WTC11 (cell line): Measurements from ENCODE around the gene NGF. TPM values are rescaled to one million over a fixed set of nuclear protein-coding genes. Genes with fewer than 3 reads are reported as not detected.

Experiments used
- ATAC-seq: fragments of 200-7000 bp; cut with Tn5 transposase; 2 replicates; pipeline ENCODE4 v1.10.0; 2021; ENCODE audit warnings: mild to moderate bottlenecking, moderate library complexity
- CTCF ChIA-PET: fragments of 300-600 bp; sonication (Branson Sonifier 250); formaldehyde crosslinking; loops from one replicate; lab custom pipeline; 2021; ENCODE audit warnings: antibody characterized with exemption; lab: Charles Lee
- POLR2A ChIA-PET: fragments of 350-600 bp; sonication (Branson Sonifier 250); formaldehyde crosslinking; loops from one replicate; lab custom pipeline; 2021; ENCODE audit warnings: antibody characterized with exemption; lab: Charles Lee
- DNase-seq: peaks from one replicate; pipeline ENCODE4 v3.0.0; 2021; ENCODE audit warnings: low spot score
- H3K27ac Mint-ChIP-seq: 2 replicates; pipeline ENCODE4 v1.8.0; 2021; ENCODE audit warnings: mixed read lengths
- H3K27me3 Mint-ChIP-seq: 2 replicates; pipeline ENCODE4 v1.8.0; 2021; ENCODE audit warnings: low read depth, mild to moderate bottlenecking, moderate library complexity, mixed read lengths
- H3K36me3 Mint-ChIP-seq: 2 replicates; pipeline ENCODE4 v1.8.0; 2021; ENCODE audit warnings: mixed read lengths
- H3K4me1 Mint-ChIP-seq: 2 replicates; pipeline ENCODE4 v1.8.0; 2022; ENCODE audit warnings: mixed read lengths
- H3K4me3 Mint-ChIP-seq: 2 replicates; pipeline ENCODE4 v1.8.0; 2021; ENCODE audit warnings: mild to moderate bottlenecking, moderate library complexity, mixed read lengths
- H3K9me3 Mint-ChIP-seq: 2 replicates; pipeline ENCODE4 v1.8.0; 2021; ENCODE audit warnings: mixed read lengths
- AFF4 ChIP-seq: sonication (generic); formaldehyde crosslinking; IDR thresholded peaks from 2 replicates; pipeline ENCODE4 v1.8.1; 2023; ENCODE audit warnings: mild to moderate bottlenecking, missing genetic modification reagents, borderline replicate concordance
- ATF6 ChIP-seq: sonication (generic); formaldehyde crosslinking; IDR thresholded peaks from 2 replicates; pipeline ENCODE4 v1.8.1; 2023; ENCODE audit warnings: mild to moderate bottlenecking, missing genetic modification reagents
- CBFB ChIP-seq: sonication (generic); formaldehyde crosslinking; IDR thresholded peaks from 2 replicates; pipeline ENCODE4 v1.8.1; 2022; ENCODE audit warnings: mild to moderate bottlenecking, low read depth, missing genetic modification reagents
- ESRRA ChIP-seq: sonication (generic); formaldehyde crosslinking; IDR thresholded peaks from 2 replicates; pipeline ENCODE4 v1.8.1; 2022; ENCODE audit warnings: mild to moderate bottlenecking, missing genetic modification reagents, borderline replicate concordance
- FOXK1 ChIP-seq: sonication (generic); formaldehyde crosslinking; IDR thresholded peaks from 2 replicates; pipeline ENCODE4 v1.8.0; 2022; ENCODE audit warnings: mild to moderate bottlenecking, moderate library complexity, missing genetic modification reagents
- HMGXB4 ChIP-seq: sonication (generic); formaldehyde crosslinking; IDR thresholded peaks from 2 replicates; pipeline ENCODE4 v1.8.1; 2023; ENCODE audit warnings: mild to moderate bottlenecking, moderate library complexity, missing genetic modification reagents
- JAZF1 ChIP-seq: fragments of 250-450 bp; sonication (Bioruptor Pico); IDR thresholded peaks from 2 replicates; pipeline ENCODE4 v1.9.0; 2021; ENCODE audit warnings: moderate library complexity, mild to moderate bottlenecking, inconsistent platforms
- NR3C1 ChIP-seq: sonication (generic); formaldehyde crosslinking; conservative IDR thresholded peaks from 2 replicates; pipeline ENCODE4 v1.8.1; 2023; ENCODE audit warnings: low read depth, mild to moderate bottlenecking, missing genetic modification reagents
- PRRX2 ChIP-seq: fragments of 250-450 bp; sonication (Bioruptor Pico); IDR thresholded peaks from 2 replicates; pipeline ENCODE4 v1.8.0; 2021; ENCODE audit warnings: mild to moderate bottlenecking
- USF1 ChIP-seq: sonication (generic); formaldehyde crosslinking; IDR thresholded peaks from 2 replicates; pipeline ENCODE4 v1.8.0; 2022; ENCODE audit warnings: mild to moderate bottlenecking, missing genetic modification reagents
- USF2 ChIP-seq: sonication (generic); formaldehyde crosslinking; IDR thresholded peaks from 2 replicates; pipeline ENCODE4 v1.8.1; 2023; ENCODE audit warnings: mild to moderate bottlenecking, missing genetic modification reagents, moderate library complexity
- ZNF138 ChIP-seq: sonication (generic); formaldehyde crosslinking; conservative IDR thresholded peaks from 2 replicates; pipeline ENCODE4 v1.8.1; 2022; ENCODE audit warnings: mild to moderate bottlenecking, moderate library complexity, missing genetic modification reagents
- ZNF232 ChIP-seq: sonication (generic); formaldehyde crosslinking; IDR thresholded peaks from 2 replicates; pipeline ENCODE4 v1.8.0; 2022; ENCODE audit warnings: mild to moderate bottlenecking, missing genetic modification reagents
- ZNF263 ChIP-seq: sonication (generic); formaldehyde crosslinking; IDR thresholded peaks from 2 replicates; pipeline ENCODE4 v1.8.1; 2022; ENCODE audit warnings: low read depth, mild to moderate bottlenecking, moderate library complexity, missing genetic modification reagents
- ZNF396 ChIP-seq: fragments of 250-450 bp; sonication (Bioruptor Pico); IDR thresholded peaks from 2 replicates; pipeline ENCODE4 v1.8.0; 2021; ENCODE audit warnings: mild to moderate bottlenecking, moderate library complexity, borderline replicate concordance
- ZNF512 ChIP-seq: sonication (generic); formaldehyde crosslinking; IDR thresholded peaks from 2 replicates; pipeline ENCODE4 v1.8.1; 2022; ENCODE audit warnings: missing genetic modification reagents, borderline replicate concordance
- total RNA-seq: library from RNA; stranded (reverse); gene quantifications from 3 replicates; pipeline ENCODE4 v1.2.3, GENCODE V29; 2021

The NGF gene
- total RNA-seq, 1 experiment from 2014 or later = 0.55 TPM

- ATAC-seq = no peak
- TF ChIP-seq AFF4 (CRISPR knock-in tag) (no peak), ZNF512 (CRISPR knock-in tag) (no peak), ESRRA (CRISPR knock-in tag) (no peak), USF1 (CRISPR knock-in tag) (no peak), FOXK1 (no peak), ZNF232 (CRISPR knock-in tag) (no peak), ATF6 (no peak), HMGXB4 (CRISPR knock-in tag) (no peak), NR3C1 (CRISPR knock-in tag) (no peak), JAZF1 (no peak), USF2 (no peak), ZNF396 (no peak), ZNF263 (CRISPR knock-in tag) (no peak), CBFB (CRISPR knock-in tag) (no peak), PRRX2 (CRISPR knock-in tag) (no peak), ZNF138 (CRISPR knock-in tag) (no peak)
- POLR2A ChIA-PET = no interaction called here
- peaks cover 21% of the 10 kb centered on the region for H3K4me1 Mint-ChIP-seq
- H3K36me3 Mint-ChIP-seq = no peaks in the 10 kb centered on the region
- H3K9me3 Mint-ChIP-seq = no peaks in the 10 kb centered on the region
- CTCF ChIA-PET = interaction anchor here (1.1 kb wide), 1 partner anchor 192 kb away, joined by 3 read pairs; no protein-coding TSS in a partner anchor
- no peak for DNase-seq
- H3K27ac Mint-ChIP-seq = no peak overlapping the region
- H3K27me3 Mint-ChIP-seq = peaks cover 14% of the 10 kb centered on the region
- H3K4me3 Mint-ChIP-seq = no peak overlapping the region
These were observed 7.5 kb downstream of the NGF start for GRCh38 chr1:115330480-115331013.
